GM21381 (cell line): Measurements from ENCODE around the gene SNX33.
A peak's percentile ranks its signal among the peaks of the same experiment; 100 is the strongest.
"Not testable (repeated sequence)": the region's sequence is repeated elsewhere in the genome, so short reads cannot be mapped to it uniquely, and the experiment has no call there.

Source experiments
- ATAC-seq: cut with Tn5 transposase; IDR thresholded peaks from one replicate; pipeline ENCODE4 v1.9.1; 2021; ENCODE audit warnings: mild to moderate bottlenecking, moderate library complexity; ENCODE audit not compliant: unreplicated experiment

Gene SNX33

GRCh38 chr15:75697974-75698747 lies 50.4 kb downstream of the SNX33 start:
- not testable (repeated sequence) for ATAC-seq

- ATAC-seq = not testable (repeated sequence)
Measured at GRCh38 chr15:75699517-75699916, 51.8 kb downstream of the SNX33 start.

- peak; percentile 59 for ATAC-seq
Measured at GRCh38 chr15:75699961-75700874, 52.5 kb downstream of the SNX33 start.

GRCh38 chr15:75701071-75702003 lies 53.6 kb downstream of the SNX33 start:
- not testable (repeated sequence) for ATAC-seq

GRCh38 chr15:75702436-75702835 lies 54.7 kb downstream of the SNX33 start:
- ATAC-seq = no peak

- ATAC-seq = not testable (repeated sequence)
Measured at GRCh38 chr15:75703440-75704262, 55.9 kb downstream of the SNX33 start.

GRCh38 chr15:75704263-75704615 lies 56.5 kb downstream of the SNX33 start:
- ATAC-seq = no peak

GRCh38 chr15:75704618-75705017 lies 56.9 kb downstream of the SNX33 start:
- no peak for ATAC-seq

GRCh38 chr15:75705375-75705774 lies 57.7 kb downstream of the SNX33 start:
- not testable (repeated sequence) for ATAC-seq

GRCh38 chr15:75705854-75706681 lies 58.4 kb downstream of the SNX33 start:
- ATAC-seq = no peak

GRCh38 chr15:75706682-75706954 lies 58.9 kb downstream of the SNX33 start:
- no peak for ATAC-seq

- ATAC-seq = not testable (repeated sequence)
Measured at GRCh38 chr15:75709458-75709857, 61.7 kb downstream of the SNX33 start.

GRCh38 chr15:75710874-75711273 lies 63.2 kb downstream of the SNX33 start:
- not testable (repeated sequence) for ATAC-seq

GRCh38 chr15:75711495-75711894 lies 63.8 kb downstream of the SNX33 start:
- ATAC-seq = not testable (repeated sequence)
